Subcutaneous abdominal adipose tissue (tissue), 5 donors: ENCODE results near the gene TMX1.
A peak's percentile ranks its signal among the peaks of the same experiment; 100 is the strongest.

Source experiments
- H3K27ac ChIP-seq: one replicate; pipeline ENCODE4 v1.7.0; 2013; ENCODE audit warnings: low read depth, mild to moderate bottlenecking, inconsistent platforms, low read length, moderate library complexity
- H3K27me3 ChIP-seq, 5 donors: one replicate each; pipeline ENCODE4 v1.7.0; 2013; ENCODE audit warnings: low read length in 5 of 5, inconsistent platforms in 1 of 5; ENCODE audit not compliant: control insufficient read depth in 5 of 5, insufficient read depth in 4 of 5
- H3K36me3 ChIP-seq, 5 donors: one replicate each; pipeline ENCODE4 v1.7.0; 2013; ENCODE audit warnings: low read length in 5 of 5; ENCODE audit not compliant: control insufficient read depth in 5 of 5, insufficient read depth in 5 of 5
- H3K4me1 ChIP-seq, 5 donors: one replicate each; pipeline ENCODE4 v1.7.0; 2013; ENCODE audit warnings: low read length in 5 of 5, mild to moderate bottlenecking in 3 of 5, moderate library complexity in 1 of 5; ENCODE audit not compliant: control insufficient read depth in 5 of 5, insufficient read depth in 5 of 5
- H3K4me3 ChIP-seq, 5 donors: one replicate each; pipeline ENCODE4 v1.7.0; 2013; ENCODE audit warnings: low read length in 5 of 5, low read depth in 1 of 5
- H3K9ac ChIP-seq, 5 donors: one replicate each; pipeline ENCODE4 v1.7.0; 2013; ENCODE audit warnings: low read length in 5 of 5, mild to moderate bottlenecking in 4 of 5, moderate library complexity in 3 of 5
- H3K9me3 ChIP-seq, 5 donors: one replicate each; pipeline ENCODE4 v1.7.0; 2013; ENCODE audit warnings: low read length in 5 of 5; ENCODE audit not compliant: control insufficient read depth in 5 of 5
- donor health status: healthy.
- donor health status: healthy.
- donor health status: healthy.
- donor health status: healthy.
- donor health status: healthy.

TMX1 gene, protein sequence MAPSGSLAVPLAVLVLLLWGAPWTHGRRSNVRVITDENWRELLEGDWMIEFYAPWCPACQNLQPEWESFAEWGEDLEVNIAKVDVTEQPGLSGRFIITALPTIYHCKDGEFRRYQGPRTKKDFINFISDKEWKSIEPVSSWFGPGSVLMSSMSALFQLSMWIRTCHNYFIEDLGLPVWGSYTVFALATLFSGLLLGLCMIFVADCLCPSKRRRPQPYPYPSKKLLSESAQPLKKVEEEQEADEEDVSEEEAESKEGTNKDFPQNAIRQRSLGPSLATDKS

DNA sequence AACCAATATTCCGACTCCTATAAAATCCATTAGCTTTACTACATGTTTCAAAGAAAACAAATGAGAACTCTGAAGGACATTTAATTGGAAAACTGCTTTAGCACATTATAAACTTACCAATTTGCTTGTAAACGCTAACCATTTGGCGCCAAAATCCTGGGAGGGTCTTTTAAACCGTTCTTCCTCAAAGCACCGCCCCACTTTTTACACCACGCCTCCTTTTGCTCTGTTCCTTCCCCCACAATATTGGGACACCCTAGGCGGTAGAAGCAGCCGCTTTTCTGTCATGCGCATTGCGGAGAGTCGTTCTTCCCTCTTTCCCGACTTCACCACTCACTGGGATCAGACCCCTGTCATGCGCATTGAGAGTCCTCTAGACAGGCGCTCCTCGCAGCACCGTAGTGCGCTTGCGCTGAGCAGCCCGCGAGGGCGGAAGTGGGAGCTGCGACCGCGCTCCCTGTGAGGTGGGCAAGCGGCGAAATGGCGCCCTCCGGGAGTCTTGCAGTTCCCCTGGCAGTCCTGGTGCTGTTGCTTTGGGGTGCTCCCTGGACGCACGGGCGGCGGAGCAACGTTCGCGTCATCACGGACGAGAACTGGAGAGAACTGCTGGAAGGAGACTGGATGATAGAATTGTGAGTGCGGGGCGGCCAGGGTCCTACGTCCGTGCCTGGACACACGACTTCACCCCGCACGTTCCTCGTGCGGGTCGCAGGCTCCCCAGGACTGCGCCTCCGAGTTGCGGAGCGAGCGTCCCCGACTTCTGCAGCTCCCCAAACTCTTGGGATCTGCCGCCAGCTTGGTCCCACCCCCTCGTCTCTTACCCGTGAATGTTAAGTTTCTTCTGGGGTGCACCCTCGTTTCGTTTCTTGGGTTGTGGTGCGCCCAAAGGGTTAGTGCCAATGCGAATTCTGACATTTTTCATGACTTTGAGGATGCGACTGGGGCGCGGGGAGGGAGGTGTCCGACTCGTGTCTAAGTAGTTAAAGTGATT, at the start of gene TMX1:
TSS of gene TMX1 (plus strand) at position 435 of the 991 bp plus-strand sequence. CDS start at position 481, 46 bp downstream.
- peaks cover 0 to 5% (median under 1%) of the 10 kb centered on the region in 5 donors for H3K36me3 ChIP-seq
- peak within 1 kb of the TSS; percentile 76 for H3K27ac ChIP-seq
- H3K4me3 ChIP-seq: peak within 1 kb of the TSS; percentile 90 to 99 (median 97)
- no peaks in the 10 kb centered on the region for H3K9me3 ChIP-seq
- peak within 1 kb of the TSS; percentile 80 to 93 (median 90) for H3K9ac ChIP-seq
- no peaks in the 10 kb centered on the region for H3K27me3 ChIP-seq
- peaks cover 0 to 32% (median 20%) of the 10 kb centered on the region in 5 donors for H3K4me1 ChIP-seq

DNA sequence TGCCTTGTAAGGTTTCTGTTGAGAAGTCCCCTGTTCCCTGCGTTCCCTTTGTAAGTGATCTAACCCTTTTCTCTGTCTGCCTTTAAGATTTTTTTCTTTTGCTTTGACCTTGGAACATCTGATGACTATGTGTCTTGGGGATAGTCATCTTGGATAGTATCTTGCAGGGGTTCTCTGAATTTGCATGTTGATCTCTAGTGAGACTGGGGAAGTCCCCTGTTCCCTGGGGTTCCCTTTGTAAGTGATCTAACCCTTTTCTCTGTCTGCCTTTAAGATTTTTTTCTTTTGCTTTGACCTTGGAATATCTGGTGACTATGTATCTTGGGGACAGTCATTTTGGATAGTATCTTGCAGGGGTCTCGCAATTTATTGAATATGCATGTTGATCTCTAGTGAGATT, 38.2 kb upstream of the TMX1 start:
- Histone ChIP-seq H3K4me1 (no peaks in the 10 kb centered on the region), H3K9ac (no peak overlapping the region), H3K4me3 (no peak overlapping the region), H3K36me3 (no peaks in the 10 kb centered on the region), H3K27me3 (no peaks in the 10 kb centered on the region), H3K27ac (no peak overlapping the region), H3K9me3 (no peaks in the 10 kb centered on the region)

DNA sequence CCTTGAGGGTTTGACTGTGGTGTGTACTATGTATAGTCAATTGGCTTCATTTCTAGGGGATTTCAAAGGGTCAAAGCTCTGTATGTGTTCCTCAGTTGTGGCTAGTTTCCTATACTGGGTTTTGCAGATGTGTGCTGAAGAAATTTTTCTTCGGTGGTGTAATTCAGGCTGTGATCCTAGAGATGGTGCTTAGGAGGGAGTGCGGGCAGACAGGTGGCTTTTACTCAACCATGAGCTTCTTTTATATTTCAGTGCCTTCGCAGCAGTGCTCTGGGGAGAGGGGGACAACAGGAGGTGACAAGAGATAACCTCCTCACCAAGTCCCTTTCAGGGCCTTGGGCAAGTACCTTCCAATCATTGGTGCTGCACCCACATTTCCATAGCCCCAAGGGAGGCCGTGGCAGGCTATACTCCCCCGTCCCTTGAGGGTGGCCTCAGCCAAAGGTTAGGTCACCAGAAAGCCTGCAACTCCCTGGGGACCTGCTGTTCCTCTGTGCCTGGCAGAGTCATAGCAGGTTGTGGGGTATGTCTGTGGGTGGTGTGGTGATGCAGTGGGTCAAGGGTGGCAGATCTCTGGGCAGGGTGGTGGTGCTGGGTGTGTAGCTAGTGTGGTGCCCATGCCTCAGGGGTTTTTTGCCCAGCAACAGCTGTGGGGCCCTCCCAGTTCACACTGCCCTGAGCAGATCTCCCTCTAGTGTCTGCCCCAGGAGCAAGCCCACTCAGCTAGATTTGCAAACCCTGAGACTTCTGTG, 37.0 kb upstream of the TMX1 start:
- Histone ChIP-seq H3K27ac (no peak overlapping the region), H3K9ac (no peak overlapping the region), H3K9me3 (no peaks in the 10 kb centered on the region)

DNA sequence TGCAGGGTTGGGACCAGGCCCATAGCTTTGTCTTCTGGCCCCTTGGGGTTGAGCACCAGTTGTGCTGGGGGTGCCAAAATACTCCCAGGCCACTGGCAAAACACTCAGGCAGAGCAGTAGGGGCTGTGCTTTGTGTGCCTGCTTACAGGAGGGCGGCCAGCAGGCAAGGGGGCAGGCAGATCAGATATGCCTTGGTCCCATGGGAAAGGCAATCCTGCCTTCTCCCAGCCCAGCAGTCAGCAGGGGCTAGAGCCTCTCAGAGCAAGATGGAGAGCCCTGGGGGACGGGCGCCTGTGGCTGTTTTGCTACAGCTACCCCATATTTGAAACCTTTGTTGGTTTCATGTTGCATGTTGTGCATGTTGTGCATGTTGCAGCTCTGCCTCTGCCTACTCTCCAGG, 36.2 kb upstream of the TMX1 start:
- H3K9ac ChIP-seq: no peak overlapping the region
- H3K27ac ChIP-seq: no peak overlapping the region
- no peak overlapping the region for H3K4me3 ChIP-seq
- H3K27me3 ChIP-seq: no peaks in the 10 kb centered on the region
- H3K9me3 ChIP-seq: no peaks in the 10 kb centered on the region
- H3K4me1 ChIP-seq: no peaks in the 10 kb centered on the region
- H3K36me3 ChIP-seq: no peaks in the 10 kb centered on the region

More for the DNA sequence above, 37.0 kb upstream of the TMX1 start:
- H3K4me3 ChIP-seq: no peak overlapping the region
- no peaks in the 10 kb centered on the region for H3K36me3 ChIP-seq
- H3K27me3 ChIP-seq: no peaks in the 10 kb centered on the region
- no peaks in the 10 kb centered on the region for H3K4me1 ChIP-seq

DNA sequence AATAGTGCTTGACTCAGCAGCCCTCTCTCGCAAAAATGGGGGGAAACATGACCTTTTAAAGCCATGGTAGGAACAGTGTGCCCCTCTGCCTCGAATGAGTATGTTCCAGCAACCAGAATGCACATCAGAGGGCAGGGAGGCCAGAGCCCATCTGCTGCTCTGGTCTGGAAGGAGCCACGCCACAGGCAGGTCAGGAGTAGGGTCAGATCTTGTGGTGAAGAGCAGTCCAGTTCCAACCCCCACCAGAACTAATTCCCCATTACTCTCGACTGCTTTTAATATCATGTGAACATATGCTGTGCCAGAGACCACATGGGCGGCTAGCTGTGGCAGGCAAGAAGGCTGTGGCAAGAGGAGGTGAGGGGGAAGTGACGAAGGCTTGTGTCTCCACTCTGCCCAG, 34.6 kb upstream of the TMX1 start:
- Histone ChIP-seq H3K4me3 (no peak overlapping the region), H3K9ac (no peak overlapping the region), H3K9me3 (no peaks in the 10 kb centered on the region), H3K36me3 (no peaks in the 10 kb centered on the region), H3K27me3 (no peaks in the 10 kb centered on the region), H3K27ac (no peak overlapping the region), H3K4me1 (no peaks in the 10 kb centered on the region)

DNA sequence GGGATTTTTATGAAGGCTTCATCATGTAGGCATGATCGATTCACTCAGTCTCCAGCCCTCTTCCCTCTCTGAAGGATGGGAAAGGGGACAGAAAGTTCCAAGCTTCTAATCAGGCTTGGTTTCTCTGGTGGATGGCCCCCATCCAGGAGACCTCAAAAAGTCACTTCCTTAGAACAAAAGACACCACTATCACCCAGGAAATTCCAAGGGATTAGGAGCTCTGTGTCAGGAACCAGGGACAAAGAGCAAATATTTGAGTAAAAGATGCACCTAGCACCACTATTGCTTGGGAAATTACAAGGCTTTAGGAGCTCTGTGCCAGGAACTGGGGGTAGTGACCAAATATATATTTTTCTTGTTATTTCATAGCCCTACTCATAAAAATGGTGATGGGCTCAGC, 33.6 kb upstream of the TMX1 start:
- no peak overlapping the region for H3K9ac ChIP-seq
- no peaks in the 10 kb centered on the region for H3K27me3 ChIP-seq
- H3K27ac ChIP-seq: no peak overlapping the region
- H3K4me1 ChIP-seq: no peaks in the 10 kb centered on the region
- H3K9me3 ChIP-seq: no peaks in the 10 kb centered on the region
- no peak overlapping the region for H3K4me3 ChIP-seq
- H3K36me3 ChIP-seq: no peaks in the 10 kb centered on the region

DNA sequence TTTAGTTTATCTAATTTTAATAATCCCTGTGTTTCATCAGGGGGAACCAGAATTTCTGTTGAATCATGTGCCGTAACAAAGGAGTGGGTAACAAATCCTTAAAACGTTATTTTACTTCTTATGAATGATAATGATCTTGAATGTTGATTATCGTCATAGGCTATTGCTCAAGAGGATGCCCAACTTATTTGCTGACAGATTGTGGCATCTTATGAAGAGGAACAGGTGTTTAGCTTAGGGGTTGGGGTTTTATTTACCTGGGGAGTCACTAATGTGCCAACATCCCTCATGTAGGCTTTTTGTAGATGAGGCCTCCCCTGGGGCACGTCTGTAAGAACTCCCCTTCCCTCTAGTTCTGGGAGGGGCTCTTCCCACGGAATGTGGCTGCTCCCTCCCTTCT, 32.4 kb upstream of the TMX1 start:
- Histone ChIP-seq H3K36me3 (no peaks in the 10 kb centered on the region), H3K27ac (no peak overlapping the region), H3K4me1 (no peaks in the 10 kb centered on the region), H3K27me3 (no peaks in the 10 kb centered on the region), H3K9ac (no peak overlapping the region), H3K4me3 (no peak overlapping the region), H3K9me3 (no peaks in the 10 kb centered on the region)

DNA sequence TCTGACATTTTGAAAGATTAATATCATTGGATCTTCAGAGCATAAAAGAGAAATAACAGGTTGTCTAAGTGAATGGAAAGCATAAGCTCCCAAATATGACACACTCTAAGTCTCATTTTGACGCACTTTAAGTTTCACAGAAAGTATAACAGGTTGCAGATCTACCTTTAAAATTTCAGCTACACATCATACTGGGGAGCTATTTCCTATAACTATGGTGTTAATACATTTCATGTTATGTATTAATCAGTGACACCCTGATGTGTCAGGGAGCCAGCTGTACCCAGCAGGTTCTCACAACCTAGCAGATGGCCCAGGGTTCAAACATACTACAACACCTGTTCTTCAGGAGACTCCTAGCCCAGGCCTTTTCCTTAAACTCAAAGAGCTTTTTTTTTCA, 31.1 kb upstream of the TMX1 start:
- no peak overlapping the region for H3K9ac ChIP-seq
- no peak overlapping the region for H3K4me3 ChIP-seq
- no peaks in the 10 kb centered on the region for H3K9me3 ChIP-seq

DNA sequence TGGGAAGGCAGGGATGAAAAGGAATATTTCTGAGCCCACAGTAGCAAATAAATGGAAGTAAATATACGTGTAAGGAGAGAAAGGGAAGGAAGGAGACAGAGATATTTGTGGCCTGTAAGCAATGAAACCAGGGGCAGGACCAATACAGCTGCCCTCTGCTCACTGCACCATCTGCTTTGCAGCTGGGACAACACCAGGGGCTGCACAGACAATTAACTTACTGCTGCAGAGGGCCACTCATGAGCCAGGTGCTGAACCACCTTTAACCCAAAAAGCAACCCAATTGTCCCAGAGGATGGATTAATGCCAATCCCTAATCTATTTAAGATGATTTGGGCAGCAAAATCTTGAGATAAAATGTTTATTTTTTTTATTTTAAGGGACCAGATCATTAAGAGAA, 30.6 kb upstream of the TMX1 start:
- H3K27me3 ChIP-seq: no peaks in the 10 kb centered on the region

More for the DNA sequence above, 31.1 kb upstream of the TMX1 start:
- H3K36me3 ChIP-seq: no peaks in the 10 kb centered on the region
- H3K27ac ChIP-seq: no peak overlapping the region
- no peaks in the 10 kb centered on the region for H3K4me1 ChIP-seq
- H3K27me3 ChIP-seq: no peaks in the 10 kb centered on the region

More for the DNA sequence above, 30.6 kb upstream of the TMX1 start:
- no peak overlapping the region for H3K27ac ChIP-seq
- H3K4me1 ChIP-seq: no peaks in the 10 kb centered on the region
- no peaks in the 10 kb centered on the region for H3K36me3 ChIP-seq
- H3K4me3 ChIP-seq: no peak overlapping the region
- H3K9me3 ChIP-seq: no peaks in the 10 kb centered on the region
- no peak overlapping the region for H3K9ac ChIP-seq
